ENCODE results near the gene ABCC3. TPM values are rescaled to one million over a fixed set of nuclear protein-coding genes. Genes with fewer than 3 reads are reported as not detected.

Gene ABCC3
- total and polyA plus RNA-seq, 2 donors, result 1.8 to 3.7 TPM

- Histone ChIP-seq H3K36me3 (ENCODE audit: control insufficient read depth in 2 of 2, insufficient read depth in 2 of 2, low read length in 1 of 2) (no peaks in the 10 kb centered on the region), H3K27ac (ENCODE audit: low read depth in 1 of 2, low read length in 1 of 2) (no peak overlapping the region), H3K9me3 (ENCODE audit: control insufficient read depth in 2 of 2, insufficient read depth in 1 of 2, low read length in 1 of 2) (no peaks in the 10 kb centered on the region), H3K4me3 (ENCODE audit: low read length in 2 of 2) (no peak overlapping the region), H3K4me1 (ENCODE audit: control insufficient read depth in 2 of 2, insufficient read depth in 2 of 2, low read length in 2 of 2) (peaks cover 0 to 18% of the 10 kb centered on the region in 2 donors), H3K27me3 (ENCODE audit: control insufficient read depth in 2 of 2, insufficient read depth in 1 of 2, low read length in 1 of 2) (peaks cover 0 to 32% of the 10 kb centered on the region in 2 donors)
- WGBS, result 94% methylated on average over 18 of the region's 18 CpGs
- DNase-seq (ENCODE audit: low read depth in 6 of 9, low spot score in 9 of 9), result no peak
These were observed 31.8 kb upstream of the ABCC3 start for GRCh38 chr17:50602836-50603235.

- peaks cover 0 to 36% of the 10 kb centered on the region in 2 donors for H3K27me3 ChIP-seq (ENCODE audit: control insufficient read depth in 2 of 2, insufficient read depth in 1 of 2, low read length in 1 of 2)
- H3K9me3 ChIP-seq (ENCODE audit: control insufficient read depth in 2 of 2, insufficient read depth in 1 of 2, low read length in 1 of 2), result no peaks in the 10 kb centered on the region
- peak in 1 of 9 donors; percentile 7 for DNase-seq (ENCODE audit: low read depth in 6 of 9, low spot score in 9 of 9)
- peaks cover 0 to 18% of the 10 kb centered on the region in 2 donors for H3K4me1 ChIP-seq (ENCODE audit: control insufficient read depth in 2 of 2, insufficient read depth in 2 of 2, low read length in 2 of 2)
- no peaks in the 10 kb centered on the region for H3K36me3 ChIP-seq (ENCODE audit: control insufficient read depth in 2 of 2, insufficient read depth in 2 of 2, low read length in 1 of 2)
- no peak overlapping the region for H3K4me3 ChIP-seq (ENCODE audit: low read length in 2 of 2)
- 79% methylated on average over 9 of the region's 9 CpGs for WGBS
- no peak overlapping the region for H3K27ac ChIP-seq (ENCODE audit: low read depth in 1 of 2, low read length in 1 of 2)
These were observed 31.3 kb upstream of the ABCC3 start for GRCh38 chr17:50603340-50603739.

DNA sequence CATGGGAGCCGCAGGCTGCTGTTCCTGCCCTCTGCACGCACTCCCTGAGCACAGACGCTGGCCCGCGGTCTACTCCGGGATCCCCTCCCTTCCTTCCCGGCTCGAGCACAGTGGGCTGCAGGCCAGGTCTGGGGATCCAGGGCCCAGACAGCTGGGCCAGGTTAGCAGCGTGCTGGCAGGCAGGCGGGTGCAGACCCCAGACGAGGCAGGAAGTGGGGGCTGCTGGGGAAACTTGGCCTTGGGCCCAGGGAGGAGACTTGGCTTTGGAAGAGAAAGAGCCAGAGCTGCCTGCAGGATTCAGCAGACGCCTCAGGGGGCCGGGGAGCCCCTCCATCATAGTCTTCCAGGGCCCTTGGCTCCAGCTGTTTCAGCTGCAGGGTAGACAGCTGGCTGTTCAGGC, 30.2 kb upstream of the ABCC3 start:
- peaks cover 0 to 40% of the 10 kb centered on the region in 2 donors for H3K27me3 ChIP-seq (ENCODE audit: control insufficient read depth in 2 of 2, insufficient read depth in 1 of 2, low read length in 1 of 2)
- no peak overlapping the region for H3K27ac ChIP-seq (ENCODE audit: low read depth in 1 of 2, low read length in 1 of 2)
- 34% methylated on average over 13 of the region's 13 CpGs for WGBS
- H3K4me1 ChIP-seq (ENCODE audit: control insufficient read depth in 2 of 2, insufficient read depth in 2 of 2, low read length in 2 of 2), result peaks cover 0 to 21% of the 10 kb centered on the region in 2 donors
- H3K9me3 ChIP-seq (ENCODE audit: control insufficient read depth in 2 of 2, insufficient read depth in 1 of 2, low read length in 1 of 2), result no peaks in the 10 kb centered on the region
- DNase-seq (ENCODE audit: low read depth in 6 of 9, low spot score in 9 of 9), result peak in 1 of 9 donors; percentile 18
- H3K4me3 ChIP-seq (ENCODE audit: low read length in 2 of 2), result no peak overlapping the region
- H3K36me3 ChIP-seq (ENCODE audit: control insufficient read depth in 2 of 2, insufficient read depth in 2 of 2, low read length in 1 of 2), result no peaks in the 10 kb centered on the region

- Histone ChIP-seq H3K4me1 (ENCODE audit: control insufficient read depth in 2 of 2, insufficient read depth in 2 of 2, low read length in 2 of 2) (peaks cover 0 to 23% of the 10 kb centered on the region in 2 donors), H3K27me3 (ENCODE audit: control insufficient read depth in 2 of 2, insufficient read depth in 1 of 2, low read length in 1 of 2) (peaks cover 0 to 42% of the 10 kb centered on the region in 2 donors)
These were observed 29.3 kb upstream of the ABCC3 start for GRCh38 chr17:50605429-50605828.

GRCh38 chr17:50607522-50608175, 27.0 kb upstream of the ABCC3 start:
- Histone ChIP-seq H3K36me3 (ENCODE audit: control insufficient read depth in 2 of 2, insufficient read depth in 2 of 2, low read length in 1 of 2) (no peaks in the 10 kb centered on the region), H3K4me3 (ENCODE audit: low read length in 2 of 2) (no peak overlapping the region), H3K27ac (ENCODE audit: low read depth in 1 of 2, low read length in 1 of 2) (no peak overlapping the region), H3K4me1 (ENCODE audit: control insufficient read depth in 2 of 2, insufficient read depth in 2 of 2, low read length in 2 of 2) (peaks cover 0 to 23% of the 10 kb centered on the region in 2 donors), H3K27me3 (ENCODE audit: control insufficient read depth in 2 of 2, insufficient read depth in 1 of 2, low read length in 1 of 2) (peaks cover 0 to 41% of the 10 kb centered on the region in 2 donors), H3K9me3 (ENCODE audit: control insufficient read depth in 2 of 2, insufficient read depth in 1 of 2, low read length in 1 of 2) (no peaks in the 10 kb centered on the region)
- DNase-seq (ENCODE audit: low read depth in 6 of 9, low spot score in 9 of 9), result no peak
- WGBS, result 90% methylated on average over 19 of the region's 19 CpGs

More at GRCh38 chr17:50605429-50605828, 29.3 kb upstream of the ABCC3 start:
- Histone ChIP-seq H3K27ac (ENCODE audit: low read depth in 1 of 2, low read length in 1 of 2) (no peak overlapping the region), H3K4me3 (ENCODE audit: low read length in 2 of 2) (no peak overlapping the region), H3K36me3 (ENCODE audit: control insufficient read depth in 2 of 2, insufficient read depth in 2 of 2, low read length in 1 of 2) (no peaks in the 10 kb centered on the region), H3K9me3 (ENCODE audit: control insufficient read depth in 2 of 2, insufficient read depth in 1 of 2, low read length in 1 of 2) (no peaks in the 10 kb centered on the region)
- 81% methylated on average over 10 of the region's 10 CpGs for WGBS
- no peak for DNase-seq (ENCODE audit: low read depth in 6 of 9, low spot score in 9 of 9)

- Histone ChIP-seq H3K27ac (ENCODE audit: low read depth in 1 of 2, low read length in 1 of 2) (no peak overlapping the region), H3K9me3 (ENCODE audit: control insufficient read depth in 2 of 2, insufficient read depth in 1 of 2, low read length in 1 of 2) (no peaks in the 10 kb centered on the region), H3K27me3 (ENCODE audit: control insufficient read depth in 2 of 2, insufficient read depth in 1 of 2, low read length in 1 of 2) (peaks cover 0 to 46% of the 10 kb centered on the region in 2 donors), H3K4me1 (ENCODE audit: control insufficient read depth in 2 of 2, insufficient read depth in 2 of 2, low read length in 2 of 2) (peaks cover 0 to 23% of the 10 kb centered on the region in 2 donors), H3K36me3 (ENCODE audit: control insufficient read depth in 2 of 2, insufficient read depth in 2 of 2, low read length in 1 of 2) (no peaks in the 10 kb centered on the region), H3K4me3 (ENCODE audit: low read length in 2 of 2) (no peak overlapping the region)
- 91% methylated on average over 22 of the region's 22 CpGs for WGBS
- no peak for DNase-seq (ENCODE audit: low read depth in 6 of 9, low spot score in 9 of 9)
These were observed 25.8 kb upstream of the ABCC3 start for GRCh38 chr17:50608700-50609379.

DNA sequence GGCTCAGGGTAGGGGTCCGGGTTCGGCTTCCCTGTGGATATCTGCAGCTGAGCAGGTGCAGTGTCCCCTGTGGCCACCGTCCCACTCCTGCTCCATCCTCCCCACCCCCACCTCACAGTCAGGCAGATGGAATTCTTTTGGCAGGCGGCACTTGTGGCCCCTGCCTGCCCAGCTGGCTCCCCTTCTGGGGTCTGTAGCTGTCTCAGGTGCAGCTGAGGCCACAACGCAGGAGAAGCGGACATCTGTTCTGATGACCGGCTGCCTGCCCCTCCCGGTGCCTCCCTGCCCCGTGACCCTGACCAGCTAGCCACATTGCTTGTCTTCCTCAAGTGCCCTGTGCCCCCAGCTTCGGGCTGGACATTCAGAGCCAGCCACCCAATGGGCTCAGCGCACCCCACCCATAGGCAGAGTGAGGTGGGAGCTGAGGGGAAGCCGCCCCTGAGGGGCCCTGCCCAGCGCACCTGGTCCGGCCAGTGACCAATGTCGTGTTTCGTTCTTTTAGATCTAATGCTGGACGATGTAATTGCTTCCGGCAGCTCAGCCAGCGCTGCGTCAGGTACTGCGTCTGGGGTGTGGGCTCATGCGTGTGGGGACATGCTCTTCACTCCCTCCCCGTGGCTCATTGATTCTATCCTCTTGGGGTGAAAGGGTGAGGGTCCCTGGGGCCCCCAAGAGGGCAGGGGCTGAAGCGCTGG, 25.2 kb upstream of the ABCC3 start:
- Histone ChIP-seq H3K4me3 (ENCODE audit: low read length in 2 of 2) (no peak overlapping the region), H3K27me3 (ENCODE audit: control insufficient read depth in 2 of 2, insufficient read depth in 1 of 2, low read length in 1 of 2) (peaks cover 0 to 51% of the 10 kb centered on the region in 2 donors)
- 91% methylated on average over 24 of the region's 24 CpGs for WGBS

DNA sequence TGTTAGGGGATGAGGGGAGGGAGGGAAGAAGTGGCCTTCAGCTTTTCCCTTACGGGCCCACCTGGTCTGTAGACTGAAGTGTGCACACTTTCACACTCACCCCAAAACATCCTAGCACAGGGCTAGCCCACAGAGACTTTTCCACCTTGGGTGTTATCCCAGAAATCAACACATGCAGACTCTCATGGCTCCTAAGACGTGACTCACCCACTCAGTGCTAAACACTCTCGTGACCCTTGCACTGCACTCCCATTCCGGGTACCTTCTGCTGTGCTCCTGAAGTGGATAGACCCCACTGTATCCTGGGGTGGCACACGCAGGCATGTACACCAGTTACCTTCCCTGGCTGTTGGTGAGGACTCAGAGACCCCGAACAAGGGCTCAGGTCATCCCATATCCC, 23.0 kb upstream of the ABCC3 start:
- no peak for DNase-seq (ENCODE audit: low read depth in 6 of 9, low spot score in 9 of 9)
- Histone ChIP-seq H3K4me1 (ENCODE audit: control insufficient read depth in 2 of 2, insufficient read depth in 2 of 2, low read length in 2 of 2) (peaks cover 0 to 6% of the 10 kb centered on the region in 2 donors), H3K27me3 (ENCODE audit: control insufficient read depth in 2 of 2, insufficient read depth in 1 of 2, low read length in 1 of 2) (peaks cover 0 to 40% of the 10 kb centered on the region in 2 donors), H3K36me3 (ENCODE audit: control insufficient read depth in 2 of 2, insufficient read depth in 2 of 2, low read length in 1 of 2) (no peaks in the 10 kb centered on the region), H3K27ac (ENCODE audit: low read depth in 1 of 2, low read length in 1 of 2) (no peak overlapping the region), H3K4me3 (ENCODE audit: low read length in 2 of 2) (no peak overlapping the region), H3K9me3 (ENCODE audit: control insufficient read depth in 2 of 2, insufficient read depth in 1 of 2, low read length in 1 of 2) (no peaks in the 10 kb centered on the region)
- WGBS, result 97% methylated on average over 6 of the region's 6 CpGs

More for the DNA sequence above, 25.2 kb upstream of the ABCC3 start:
- Histone ChIP-seq H3K36me3 (ENCODE audit: control insufficient read depth in 2 of 2, insufficient read depth in 2 of 2, low read length in 1 of 2) (no peaks in the 10 kb centered on the region), H3K4me1 (ENCODE audit: control insufficient read depth in 2 of 2, insufficient read depth in 2 of 2, low read length in 2 of 2) (peaks cover 0 to 18% of the 10 kb centered on the region in 2 donors), H3K9me3 (ENCODE audit: control insufficient read depth in 2 of 2, insufficient read depth in 1 of 2, low read length in 1 of 2) (no peaks in the 10 kb centered on the region), H3K27ac (ENCODE audit: low read depth in 1 of 2, low read length in 1 of 2) (no peak overlapping the region)
- DNase-seq (ENCODE audit: low read depth in 6 of 9, low spot score in 9 of 9), result no peak

- H3K4me1 ChIP-seq (ENCODE audit: control insufficient read depth in 2 of 2, insufficient read depth in 2 of 2, low read length in 2 of 2), result peaks cover 0 to 6% of the 10 kb centered on the region in 2 donors
- WGBS, result 88% methylated on average over 12 of the region's 12 CpGs
- no peaks in the 10 kb centered on the region for H3K36me3 ChIP-seq (ENCODE audit: control insufficient read depth in 2 of 2, insufficient read depth in 2 of 2, low read length in 1 of 2)
- no peak overlapping the region for H3K4me3 ChIP-seq (ENCODE audit: low read length in 2 of 2)
- DNase-seq (ENCODE audit: low read depth in 6 of 9, low spot score in 9 of 9), result no peak
- no peak overlapping the region for H3K27ac ChIP-seq (ENCODE audit: low read depth in 1 of 2, low read length in 1 of 2)
- H3K9me3 ChIP-seq (ENCODE audit: control insufficient read depth in 2 of 2, insufficient read depth in 1 of 2, low read length in 1 of 2), result no peaks in the 10 kb centered on the region
- H3K27me3 ChIP-seq (ENCODE audit: control insufficient read depth in 2 of 2, insufficient read depth in 1 of 2, low read length in 1 of 2), result peaks cover 0 to 39% of the 10 kb centered on the region in 2 donors
These were observed 22.4 kb upstream of the ABCC3 start for GRCh38 chr17:50612281-50612680.

Data from thymus (tissue), 11 donors.